Activated CD4-positive, alpha-beta T cell treated with anti-CD3 and anti-CD28 coated beads, Interleukin-2, amount 50 U/mL, for 16 hours (primary cell): ENCODE data around the gene DIP2C.
"Not testable (repeated sequence)": the region's sequence is repeated elsewhere in the genome, so short reads cannot be mapped to it uniquely, and the experiment has no call there.

Experiments used
- DNase-seq: peaks from one replicate; pipeline ENCODE4 v3.0.0-alpha.2; 2020

DIP2C gene, protein sequence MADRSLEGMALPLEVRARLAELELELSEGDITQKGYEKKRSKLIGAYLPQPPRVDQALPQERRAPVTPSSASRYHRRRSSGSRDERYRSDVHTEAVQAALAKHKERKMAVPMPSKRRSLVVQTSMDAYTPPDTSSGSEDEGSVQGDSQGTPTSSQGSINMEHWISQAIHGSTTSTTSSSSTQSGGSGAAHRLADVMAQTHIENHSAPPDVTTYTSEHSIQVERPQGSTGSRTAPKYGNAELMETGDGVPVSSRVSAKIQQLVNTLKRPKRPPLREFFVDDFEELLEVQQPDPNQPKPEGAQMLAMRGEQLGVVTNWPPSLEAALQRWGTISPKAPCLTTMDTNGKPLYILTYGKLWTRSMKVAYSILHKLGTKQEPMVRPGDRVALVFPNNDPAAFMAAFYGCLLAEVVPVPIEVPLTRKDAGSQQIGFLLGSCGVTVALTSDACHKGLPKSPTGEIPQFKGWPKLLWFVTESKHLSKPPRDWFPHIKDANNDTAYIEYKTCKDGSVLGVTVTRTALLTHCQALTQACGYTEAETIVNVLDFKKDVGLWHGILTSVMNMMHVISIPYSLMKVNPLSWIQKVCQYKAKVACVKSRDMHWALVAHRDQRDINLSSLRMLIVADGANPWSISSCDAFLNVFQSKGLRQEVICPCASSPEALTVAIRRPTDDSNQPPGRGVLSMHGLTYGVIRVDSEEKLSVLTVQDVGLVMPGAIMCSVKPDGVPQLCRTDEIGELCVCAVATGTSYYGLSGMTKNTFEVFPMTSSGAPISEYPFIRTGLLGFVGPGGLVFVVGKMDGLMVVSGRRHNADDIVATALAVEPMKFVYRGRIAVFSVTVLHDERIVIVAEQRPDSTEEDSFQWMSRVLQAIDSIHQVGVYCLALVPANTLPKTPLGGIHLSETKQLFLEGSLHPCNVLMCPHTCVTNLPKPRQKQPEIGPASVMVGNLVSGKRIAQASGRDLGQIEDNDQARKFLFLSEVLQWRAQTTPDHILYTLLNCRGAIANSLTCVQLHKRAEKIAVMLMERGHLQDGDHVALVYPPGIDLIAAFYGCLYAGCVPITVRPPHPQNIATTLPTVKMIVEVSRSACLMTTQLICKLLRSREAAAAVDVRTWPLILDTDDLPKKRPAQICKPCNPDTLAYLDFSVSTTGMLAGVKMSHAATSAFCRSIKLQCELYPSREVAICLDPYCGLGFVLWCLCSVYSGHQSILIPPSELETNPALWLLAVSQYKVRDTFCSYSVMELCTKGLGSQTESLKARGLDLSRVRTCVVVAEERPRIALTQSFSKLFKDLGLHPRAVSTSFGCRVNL (N-terminal part only)

DNA sequence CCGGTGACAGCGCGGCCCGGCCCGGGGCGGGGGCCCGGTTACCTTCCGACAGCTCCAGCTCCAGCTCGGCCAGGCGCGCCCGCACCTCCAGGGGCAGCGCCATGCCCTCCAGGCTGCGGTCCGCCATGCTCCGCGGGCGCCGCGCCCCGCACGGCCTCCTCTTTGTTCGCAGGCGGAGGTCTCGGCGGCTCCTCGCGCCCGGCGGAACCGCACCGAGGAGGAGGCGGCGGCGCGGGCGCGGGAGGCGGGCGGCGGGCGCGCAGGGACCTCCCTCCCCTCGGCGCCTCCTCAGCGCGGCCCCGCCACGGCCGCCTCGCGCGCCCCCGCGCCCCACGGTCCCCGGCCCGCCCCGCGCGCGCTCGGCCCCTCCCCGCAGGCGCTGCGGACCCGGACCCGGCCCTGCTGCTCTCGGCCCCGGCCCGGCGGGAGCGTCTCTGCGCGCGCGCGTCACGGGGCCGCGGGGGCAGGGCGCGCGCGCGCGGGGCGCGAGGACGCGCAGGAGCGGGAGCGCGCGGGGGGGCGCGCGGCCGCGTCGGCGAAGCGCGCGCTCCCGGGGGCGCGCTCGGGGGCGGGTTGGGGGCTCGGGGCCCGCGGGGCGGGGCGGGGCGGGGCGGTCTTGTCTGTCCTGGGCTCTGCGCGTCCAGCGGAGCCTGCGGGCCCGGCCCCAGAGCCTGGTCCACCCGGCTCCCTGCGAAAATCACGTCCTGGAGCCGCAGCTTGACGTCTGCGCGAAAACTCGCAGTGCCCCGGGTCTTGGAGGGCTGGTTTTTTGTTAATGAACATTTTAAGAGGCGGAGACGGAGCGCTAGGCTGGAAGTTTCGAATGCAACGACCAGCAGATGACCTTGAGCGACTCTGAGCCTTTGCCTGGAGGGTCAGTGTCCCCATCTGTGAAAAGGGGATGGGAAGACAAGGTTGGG lies at the start of gene DIP2C:
Gene DIP2C (minus strand): TSS at position 217 of the 920 bp plus-strand sequence. CDS start 90 bp downstream, at position 127.
- DNase-seq = no peak

DNA sequence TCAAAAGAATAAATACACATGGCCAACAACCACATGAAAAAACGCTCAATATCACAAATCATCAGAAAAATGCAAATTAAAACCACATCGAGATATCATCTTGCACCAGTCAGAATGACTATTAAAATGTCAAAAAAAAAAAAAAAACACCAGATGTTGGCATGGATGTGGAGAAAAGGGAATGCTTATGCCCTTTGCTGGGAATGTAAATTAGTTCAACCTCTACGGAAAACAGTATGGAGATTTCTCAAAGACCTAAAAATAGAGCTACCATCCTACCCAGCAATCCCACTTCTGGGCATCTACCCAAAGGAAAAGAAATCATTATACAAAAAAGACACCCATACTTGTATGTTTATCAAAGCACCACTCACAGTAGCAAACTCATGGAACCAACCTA lies 45.0 kb upstream of the DIP2C start:
- no peak for DNase-seq

DNA sequence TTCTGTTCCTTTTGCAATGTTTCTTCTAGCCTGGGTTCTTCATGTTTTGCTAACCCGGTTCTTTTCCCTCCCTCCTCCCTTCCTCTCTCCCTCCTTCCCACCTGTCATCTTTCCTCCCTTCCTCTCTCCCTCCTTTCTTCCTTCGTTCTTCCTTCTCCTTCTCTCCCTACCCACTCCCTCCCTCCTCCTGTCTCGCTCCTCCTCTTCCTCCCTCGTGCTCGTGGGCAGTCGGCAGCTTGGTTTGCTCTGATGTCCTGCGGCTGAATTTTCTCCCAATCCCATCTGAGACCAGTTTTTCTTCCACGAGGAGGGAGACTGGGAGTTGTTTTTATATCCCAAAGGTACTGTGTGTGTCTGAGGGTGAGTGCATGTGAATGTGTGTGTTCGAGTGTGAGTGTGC lies 43.6 kb upstream of the DIP2C start:
- DNase-seq = no peak

DNA sequence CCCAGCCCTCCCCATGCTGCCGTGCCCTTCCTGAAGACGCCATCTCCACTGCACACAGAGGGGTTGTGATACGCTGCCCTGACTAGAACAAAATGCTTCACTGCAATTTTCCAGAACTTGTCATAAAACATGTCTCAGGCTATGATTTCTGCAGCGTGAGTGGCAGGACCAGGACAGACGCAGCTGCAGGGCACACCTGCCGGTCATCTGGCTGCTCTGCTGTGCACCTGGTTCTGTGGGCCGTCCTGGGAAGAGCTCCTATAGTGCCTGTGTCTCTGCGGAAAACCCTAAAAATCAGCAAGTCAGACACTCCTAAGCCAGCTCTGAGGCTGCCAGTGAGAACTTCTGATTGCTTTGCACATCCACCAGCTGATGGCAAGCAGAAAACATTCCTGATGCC lies 39.7 kb upstream of the DIP2C start:
- DNase-seq = no peak

DNA sequence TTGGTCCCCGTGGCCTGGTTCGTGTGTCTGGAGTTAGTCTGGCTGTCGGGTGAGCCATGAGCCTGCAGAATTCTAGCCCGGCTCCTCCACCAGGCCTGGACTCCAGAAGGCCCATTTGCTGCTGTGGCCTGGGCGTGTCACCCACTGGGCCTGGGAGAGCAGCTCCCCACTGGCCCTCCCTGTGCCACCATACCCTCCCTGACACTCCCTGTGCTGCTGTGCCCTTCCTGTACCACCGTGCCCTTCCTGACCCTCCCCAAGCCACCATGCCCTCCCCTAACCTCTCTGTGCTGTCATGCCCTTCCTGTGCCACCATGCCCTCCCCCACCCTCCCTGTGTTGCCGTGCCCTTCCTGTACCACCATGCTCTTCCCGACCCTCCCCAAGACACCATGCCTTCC lies 39.1 kb upstream of the DIP2C start:
- DNase-seq = no peak

DNA sequence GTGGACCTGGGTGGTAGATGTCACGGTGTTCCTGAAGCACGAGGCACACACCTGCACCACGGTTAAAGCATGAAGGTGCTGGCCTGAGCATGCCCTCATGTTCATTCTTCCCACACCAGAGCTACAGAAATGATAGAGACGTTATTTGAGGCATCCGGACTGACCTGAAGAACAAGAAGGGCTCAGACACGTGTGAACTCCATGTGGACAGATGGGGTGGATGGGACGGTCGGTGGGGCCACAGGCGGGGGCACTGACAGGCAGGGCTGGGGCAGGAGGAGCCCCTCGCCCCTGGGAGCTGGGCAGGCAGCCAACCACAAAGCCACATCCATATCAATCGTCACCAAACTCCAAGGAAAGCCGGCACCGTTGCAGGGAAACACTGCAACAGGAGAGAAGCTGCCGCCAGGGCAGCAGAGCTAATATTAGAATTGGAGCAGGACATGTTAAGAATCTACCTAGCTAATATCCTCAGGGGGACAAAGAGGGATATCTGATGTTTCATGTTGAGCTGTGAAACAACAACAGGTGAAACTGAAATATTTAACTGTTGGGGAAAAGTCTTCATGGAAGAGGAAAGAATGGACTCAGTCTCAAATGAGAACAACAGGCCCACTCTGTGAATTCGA lies 37.8 kb upstream of the DIP2C start:
- DNase-seq = no peak

DNA sequence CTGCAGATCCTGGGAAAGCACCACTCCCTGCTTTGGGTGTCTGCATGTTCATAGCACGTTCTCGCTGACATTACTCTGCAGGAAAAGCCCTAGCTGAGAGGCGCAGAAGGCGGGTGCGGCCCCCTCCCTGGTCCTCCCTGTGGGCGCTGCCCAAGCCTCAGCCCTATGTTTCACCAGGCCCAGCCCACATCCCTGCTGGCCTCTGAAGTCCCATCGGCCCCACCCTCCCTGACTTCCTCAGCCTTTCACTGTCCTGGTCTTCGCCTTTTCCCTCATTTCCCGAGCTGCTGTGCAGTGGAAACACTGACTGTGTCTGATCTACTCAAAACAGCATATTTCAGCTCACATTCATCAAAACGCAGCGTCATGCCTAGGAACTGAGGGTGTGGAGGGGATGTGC lies 36.3 kb upstream of the DIP2C start:
- no peak for DNase-seq

DNA sequence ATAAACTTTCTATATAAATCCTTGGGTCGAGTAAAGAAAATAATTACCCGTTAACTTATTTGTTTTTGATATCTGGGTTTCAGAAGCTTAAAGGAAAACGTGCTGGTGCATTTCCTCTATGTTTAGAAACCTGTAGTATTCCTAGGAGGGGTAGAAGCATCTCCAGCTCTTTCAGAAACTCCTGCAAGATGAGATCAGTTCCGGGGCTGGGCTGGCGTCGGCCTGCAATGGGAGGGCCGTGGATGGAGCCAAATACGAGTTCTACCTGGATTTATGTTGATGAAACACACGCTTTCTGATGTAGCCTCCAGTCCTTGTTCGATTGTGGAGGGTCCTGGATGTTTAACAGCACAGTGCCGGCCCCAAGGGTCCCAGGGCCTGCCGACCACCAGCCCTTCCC lies 35.8 kb upstream of the DIP2C start:
- DNase-seq = no peak

DNA sequence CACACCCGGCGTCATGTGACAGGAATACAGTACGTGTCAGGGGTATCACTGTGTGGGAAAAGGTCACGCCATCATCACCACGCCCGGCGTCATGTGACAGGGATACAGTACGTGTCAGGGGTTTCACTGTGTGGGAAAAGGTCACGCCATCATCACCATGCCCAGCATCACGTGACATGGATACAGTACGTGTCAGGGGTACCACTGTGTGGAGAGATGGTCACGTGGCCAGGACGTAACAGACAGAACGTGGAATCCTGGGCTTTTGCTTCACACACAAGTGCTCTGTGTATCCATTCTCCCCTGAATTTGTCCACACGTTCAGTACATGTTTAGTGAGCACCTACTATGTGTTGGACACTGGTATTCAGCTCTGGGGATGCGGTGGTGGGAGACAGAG lies 34.5 kb upstream of the DIP2C start:
- no peak for DNase-seq

DNA sequence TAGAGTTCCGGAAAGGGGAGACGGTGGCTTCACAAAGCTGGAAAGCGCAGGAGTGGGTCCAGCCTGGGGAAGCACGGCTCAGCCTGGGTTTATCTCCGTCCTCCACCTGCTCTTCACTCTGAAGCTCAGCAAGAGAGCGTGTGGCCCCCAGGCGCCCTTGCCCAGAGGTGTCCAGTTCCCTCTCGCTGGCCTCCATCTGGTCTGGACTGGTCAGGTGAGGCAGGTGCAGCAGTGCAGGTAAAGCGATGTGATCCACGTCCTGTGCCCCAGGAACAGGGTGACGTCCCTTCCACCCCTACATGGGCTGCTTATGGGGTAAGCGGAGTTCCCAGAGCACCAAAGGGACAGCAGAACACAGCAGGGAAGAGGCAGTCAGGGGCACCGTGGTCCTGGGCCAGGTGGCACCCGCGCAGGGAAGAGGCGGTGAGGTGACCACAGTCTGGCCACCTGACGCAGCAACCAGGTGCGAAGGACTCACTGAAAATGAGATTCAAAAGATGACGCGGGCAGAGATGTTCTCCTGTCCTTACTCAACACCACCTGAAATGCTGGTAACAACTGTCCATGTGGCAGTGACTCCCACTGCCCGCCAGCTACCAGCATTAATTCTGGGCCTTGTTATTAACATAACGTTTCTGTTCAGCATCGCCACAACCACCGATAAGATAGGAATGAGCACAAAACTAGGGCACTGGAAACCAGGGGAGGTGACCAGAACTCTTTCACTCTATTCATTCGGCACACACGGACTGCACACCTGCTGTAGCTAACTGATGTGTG lies 33.0 kb upstream of the DIP2C start:
- no peak for DNase-seq

DNA sequence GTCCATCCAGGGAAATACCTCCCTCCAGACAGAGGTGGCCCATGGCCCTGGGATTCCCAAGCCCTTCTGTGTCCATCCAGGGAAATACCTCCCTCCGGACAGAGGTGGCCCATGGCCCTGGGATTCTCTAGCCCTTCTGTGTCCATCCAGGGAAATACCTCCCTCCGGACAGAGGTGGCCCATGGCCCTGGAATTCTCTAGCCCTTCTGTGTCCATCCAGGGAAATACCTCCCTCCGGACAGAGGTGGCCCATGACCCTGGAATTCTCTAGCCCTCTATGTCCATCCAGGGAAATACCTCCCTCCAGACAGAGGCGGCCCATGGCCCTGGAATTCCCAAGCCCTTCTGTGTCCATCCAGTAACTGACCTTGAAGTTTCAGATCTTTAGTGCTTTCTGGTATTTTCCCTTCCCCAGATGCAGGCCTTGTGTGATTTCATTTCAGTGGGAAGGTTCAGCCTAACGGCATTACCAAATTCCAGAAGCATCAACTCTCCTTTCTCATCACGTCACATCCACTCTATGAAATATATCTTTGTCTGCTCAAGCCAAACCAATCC lies 28.8 kb upstream of the DIP2C start:
- no peak for DNase-seq

DNA sequence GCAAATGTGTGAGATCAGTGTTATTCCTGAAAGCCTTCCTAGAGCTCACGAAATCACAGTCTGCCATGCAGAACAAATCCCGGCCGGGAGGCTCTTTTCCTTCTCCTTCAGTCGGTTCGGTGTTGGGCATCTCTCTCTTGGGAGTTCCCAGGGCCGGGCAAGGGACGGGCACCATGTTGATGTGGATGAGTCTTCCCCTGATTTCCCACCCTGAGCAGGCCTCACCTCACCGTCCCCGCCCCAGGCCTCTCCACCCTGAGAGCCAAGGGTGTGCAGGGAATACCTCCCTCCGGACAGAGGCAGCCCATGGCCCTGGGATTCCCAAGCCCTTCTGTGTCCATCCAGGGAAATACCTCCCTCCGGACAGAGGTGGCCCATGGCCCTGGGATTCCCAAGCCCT lies 28.0 kb upstream of the DIP2C start:
- DNase-seq = no peak

DNA sequence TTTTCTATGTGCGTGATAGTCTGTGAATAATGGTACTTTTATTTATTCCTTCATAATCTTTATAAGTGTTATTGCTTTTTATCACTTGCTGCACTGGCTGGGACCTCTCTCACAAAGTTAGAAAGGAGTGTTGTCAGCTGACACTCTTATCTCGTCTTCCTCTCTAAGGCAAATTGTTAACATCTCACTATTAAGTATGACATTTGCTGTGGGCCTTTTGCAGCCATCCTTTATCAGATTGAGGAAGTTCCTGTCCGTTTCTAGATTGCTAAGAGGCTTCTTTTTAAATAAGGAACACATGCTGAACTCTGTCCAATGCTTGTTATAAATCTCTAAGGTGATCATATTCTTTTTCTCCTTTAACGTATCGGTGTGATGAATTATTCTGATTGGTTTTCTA lies 27.4 kb upstream of the DIP2C start:
- DNase-seq = no peak

DNA sequence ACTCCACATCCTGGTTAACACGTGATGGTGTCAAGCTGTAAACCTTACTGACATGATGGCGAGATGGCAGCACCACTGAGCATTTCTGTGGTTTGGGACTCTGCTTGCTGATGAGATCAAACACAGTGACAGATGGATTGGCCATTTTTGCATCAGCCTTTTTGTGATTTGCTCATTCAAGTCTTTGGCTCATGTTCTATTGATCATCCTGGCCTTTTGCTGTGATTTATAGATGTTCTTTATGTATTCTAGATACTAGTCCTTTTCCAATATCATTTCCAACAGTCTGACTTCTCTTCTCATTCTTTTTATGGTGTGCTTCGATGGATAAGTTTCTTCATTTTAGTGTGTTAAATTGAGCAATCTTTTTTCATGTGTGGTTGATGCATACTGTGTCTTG lies 24.7 kb upstream of the DIP2C start:
- DNase-seq = no peak

DNA sequence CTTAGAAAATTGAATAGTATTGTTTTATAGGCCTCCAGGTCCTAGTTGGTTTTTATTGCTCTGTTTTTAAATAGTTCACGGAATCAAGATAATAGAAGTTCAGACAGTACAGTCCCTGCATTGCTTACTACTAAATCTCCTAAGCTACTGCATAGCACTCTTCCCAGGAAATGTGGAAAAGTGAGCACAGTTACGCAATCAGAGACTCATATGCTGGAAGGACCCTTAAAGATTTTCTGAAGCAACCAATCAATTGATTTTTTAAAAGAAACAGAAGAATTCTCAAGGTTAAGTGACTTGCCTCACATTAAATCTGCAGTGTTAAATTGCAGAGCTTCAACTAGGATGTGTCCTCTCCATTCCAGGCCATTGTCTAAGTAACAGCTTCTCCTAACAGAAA lies 23.1 kb upstream of the DIP2C start:
- DNase-seq = no peak

DNA sequence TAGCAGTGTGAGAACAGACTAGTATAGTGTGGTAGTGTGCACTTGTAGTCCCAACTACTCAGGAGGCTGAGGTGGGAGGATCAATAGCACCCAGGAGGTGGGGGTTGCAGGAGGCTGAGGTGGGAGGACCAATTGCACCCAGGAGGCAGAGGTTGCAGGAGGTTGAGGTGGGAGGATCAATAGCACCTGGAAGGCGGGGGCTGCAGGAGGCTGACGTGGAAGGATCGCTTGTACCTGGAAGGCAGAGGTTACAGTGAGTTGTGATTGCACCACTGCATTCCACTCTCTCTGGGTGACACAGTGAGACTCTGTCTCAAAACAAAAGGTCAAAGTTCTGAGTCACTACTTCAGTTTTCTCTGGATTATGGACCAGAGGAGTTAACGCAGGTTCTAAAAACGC lies 22.6 kb upstream of the DIP2C start:
- no peak for DNase-seq

DNA sequence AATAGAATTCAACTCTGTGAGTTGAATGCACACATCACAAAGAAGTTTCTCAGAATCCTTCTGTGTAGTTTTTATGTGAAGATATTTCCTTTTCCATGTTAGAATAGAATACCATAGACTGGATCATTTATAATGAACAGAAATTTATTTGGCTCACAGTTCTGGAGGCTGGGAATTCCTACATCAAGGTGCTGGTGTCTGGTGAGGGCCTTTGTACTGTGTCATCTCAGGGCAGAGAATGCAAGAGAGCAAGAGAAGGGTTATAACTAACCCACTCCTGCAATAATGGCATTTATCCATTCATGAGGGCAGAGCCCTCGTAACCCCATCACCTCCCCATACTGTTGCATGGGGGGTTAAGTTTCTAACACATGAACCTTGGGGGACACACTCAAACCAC lies 18.4 kb upstream of the DIP2C start:
- no peak for DNase-seq

DNA sequence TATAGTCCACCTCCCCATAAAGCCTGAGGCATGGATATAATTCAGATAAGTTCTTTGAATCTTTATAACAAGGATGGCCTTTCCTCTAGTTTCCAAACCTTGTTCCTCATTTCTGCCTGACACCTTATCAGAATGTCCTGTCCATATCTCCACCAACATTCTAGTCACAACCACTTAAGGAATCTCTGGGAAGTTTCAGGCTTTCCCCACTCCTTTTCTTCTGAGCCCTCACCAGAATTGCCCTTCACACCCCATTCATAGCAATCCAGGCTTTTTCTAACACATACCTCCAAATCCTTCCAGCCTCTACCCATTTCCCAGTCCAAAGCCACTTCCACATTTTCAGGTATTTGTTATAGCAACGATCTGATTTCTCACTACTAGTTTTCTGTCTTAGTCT lies 18.0 kb upstream of the DIP2C start:
- no peak for DNase-seq

DNA sequence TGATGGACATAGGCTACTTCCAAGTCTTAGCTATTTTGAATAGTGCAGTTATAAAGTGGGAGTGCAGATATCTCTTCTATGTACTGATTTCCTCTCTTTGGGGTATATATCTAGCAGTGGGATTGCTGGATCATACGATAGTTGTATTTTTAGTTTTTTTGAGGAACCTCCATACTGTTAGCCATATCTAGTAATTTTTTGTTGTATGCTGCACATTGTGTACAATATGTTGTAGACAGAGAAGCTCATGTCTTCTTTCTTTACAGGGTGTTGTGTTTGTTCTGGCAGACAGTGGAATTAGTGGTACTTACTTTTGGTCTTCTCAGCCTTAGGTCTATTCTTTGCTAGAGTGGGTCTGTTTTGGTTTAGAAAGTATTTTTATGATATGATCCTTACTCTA lies 13.7 kb upstream of the DIP2C start:
- no peak for DNase-seq

DNA sequence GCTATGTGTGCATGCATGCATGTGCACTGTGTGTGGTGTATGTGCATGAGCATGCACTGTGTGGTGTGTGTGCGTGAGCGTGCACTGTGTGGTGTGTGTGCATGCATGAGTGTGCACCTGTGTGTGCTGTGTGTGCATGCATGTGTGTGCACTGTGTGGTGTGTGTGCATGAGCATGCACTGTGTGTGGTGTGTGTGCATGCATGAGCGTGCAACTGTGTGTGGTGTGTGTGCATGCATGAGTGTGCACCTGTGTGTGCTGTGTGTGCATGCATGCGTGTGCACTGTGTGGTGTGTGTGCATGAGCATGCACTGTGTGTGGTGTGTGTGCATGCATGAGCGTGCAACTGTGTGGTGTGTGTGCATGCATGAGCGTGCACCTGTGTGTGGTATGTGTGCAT lies 10.7 kb upstream of the DIP2C start:
- DNase-seq = not testable (repeated sequence)
